Fibroblast of peridontal ligament (primary cell): Measurements from ENCODE around the gene VMAC.
"Not testable (repeated sequence)": the region's sequence is repeated elsewhere in the genome, so short reads cannot be mapped to it uniquely, and the experiment has no call there.

ENCODE experiments used
- DNase-seq: peaks from one replicate; pipeline ENCODE4 v3.0.0-alpha.2; 2010; ENCODE audit errors: extremely low read depth

VMAC gene

GRCh38 chr19:5884065-5884811 lies 20.4 kb upstream of the VMAC start:
- DNase-seq: not testable (repeated sequence)

- DNase-seq: peak; percentile 23
These were observed 15.2 kb upstream of the VMAC start for GRCh38 chr19:5889288-5889971.

- no peak for DNase-seq
These were observed 14.6 kb upstream of the VMAC start for GRCh38 chr19:5890099-5890498.

GRCh38 chr19:5891572-5891937 lies 13.1 kb upstream of the VMAC start:
- DNase-seq: no peak

GRCh38 chr19:5891938-5892771 lies 12.5 kb upstream of the VMAC start:
- DNase-seq: peak; percentile 28

- no peak for DNase-seq
These were observed 11.8 kb upstream of the VMAC start for GRCh38 chr19:5892772-5893275.

GRCh38 chr19:5893296-5893903 lies 11.3 kb upstream of the VMAC start:
- no peak for DNase-seq

GRCh38 chr19:5893907-5894703 lies 10.6 kb upstream of the VMAC start:
- DNase-seq: no peak

GRCh38 chr19:5894704-5895349 lies 9.8 kb upstream of the VMAC start:
- no peak for DNase-seq

GRCh38 chr19:5895409-5895808 lies 9.3 kb upstream of the VMAC start:
- DNase-seq: no peak

- DNase-seq: no peak
These were observed 8.8 kb upstream of the VMAC start for GRCh38 chr19:5895890-5896289.

GRCh38 chr19:5896365-5897076 lies 8.2 kb upstream of the VMAC start:
- DNase-seq: no peak

GRCh38 chr19:5897189-5897969 lies 7.3 kb upstream of the VMAC start:
- DNase-seq: no peak

- no peak for DNase-seq
These were observed 4.7 kb upstream of the VMAC start for GRCh38 chr19:5899728-5900526.

GRCh38 chr19:5900976-5901375 lies 3.7 kb upstream of the VMAC start:
- DNase-seq: no peak

- DNase-seq: peak; percentile 63
These were observed 1.5 kb upstream of the VMAC start for GRCh38 chr19:5903056-5903623.

GRCh38 chr19:5903624-5904351 lies 884 bp upstream of the VMAC start, which contains the start of gene NDUFA11:
TSS of gene NDUFA11 (minus strand) at chr19:5903790. CDS start at chr19:5903708, 82 bp downstream.
- DNase-seq: peak; percentile 95
